Measurements from ENCODE around the gene SPANXD. TPM values are rescaled to one million over a fixed set of nuclear protein-coding genes. Genes with fewer than 3 reads are reported as not detected.

The SPANXD gene
- total RNA-seq, 4 donors from 2014 or later = not detected

DNA sequence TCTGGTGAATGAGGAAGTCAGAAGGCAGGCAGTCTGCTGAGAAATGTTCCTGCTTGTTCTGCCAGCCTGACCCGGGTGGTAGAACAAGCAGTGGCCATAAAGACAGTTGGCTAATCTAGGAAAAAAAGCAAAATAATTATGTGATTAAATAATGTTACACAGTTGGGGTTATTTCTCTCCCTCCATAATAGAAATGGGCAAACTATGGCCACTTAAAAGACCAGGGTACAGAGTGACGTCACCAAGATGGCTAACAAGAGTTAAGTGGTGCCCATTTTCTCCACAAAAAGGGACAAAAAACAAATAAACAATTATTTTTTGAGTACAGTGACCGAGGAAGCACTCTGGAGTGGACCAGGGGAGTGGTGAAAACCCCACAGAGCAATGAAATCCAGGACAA, 16.1 kb upstream of the SPANXD start:
- H3K4me3 ChIP-seq (ENCODE audit: low read depth, poor library complexity, severe bottlenecking) = no peak overlapping the region
- no peak for DNase-seq (ENCODE audit: low spot score in 2 of 2)
- 55 to 74% methylated on average over 3 of the region's 3 CpGs for WGBS, 2 donors
- no peak for TF ChIP-seq POLR2A (IDR thresholded peaks at IDR 0.05)
- TF ChIP-seq, protein P1, sequence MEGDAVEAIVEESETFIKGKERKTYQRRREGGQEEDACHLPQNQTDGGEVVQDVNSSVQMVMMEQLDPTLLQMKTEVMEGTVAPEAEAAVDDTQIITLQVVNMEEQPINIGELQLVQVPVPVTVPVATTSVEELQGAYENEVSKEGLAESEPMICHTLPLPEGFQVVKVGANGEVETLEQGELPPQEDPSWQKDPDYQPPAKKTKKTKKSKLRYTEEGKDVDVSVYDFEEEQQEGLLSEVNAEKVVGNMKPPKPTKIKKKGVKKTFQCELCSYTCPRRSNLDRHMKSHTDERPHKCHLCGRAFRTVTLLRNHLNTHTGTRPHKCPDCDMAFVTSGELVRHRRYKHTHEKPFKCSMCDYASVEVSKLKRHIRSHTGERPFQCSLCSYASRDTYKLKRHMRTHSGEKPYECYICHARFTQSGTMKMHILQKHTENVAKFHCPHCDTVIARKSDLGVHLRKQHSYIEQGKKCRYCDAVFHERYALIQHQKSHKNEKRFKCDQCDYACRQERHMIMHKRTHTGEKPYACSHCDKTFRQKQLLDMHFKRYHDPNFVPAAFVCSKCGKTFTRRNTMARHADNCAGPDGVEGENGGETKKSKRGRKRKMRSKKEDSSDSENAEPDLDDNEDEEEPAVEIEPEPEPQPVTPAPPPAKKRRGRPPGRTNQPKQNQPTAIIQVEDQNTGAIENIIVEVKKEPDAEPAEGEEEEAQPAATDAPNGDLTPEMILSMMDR (IDR thresholded peaks at IDR 0.05) = no peak
- intact Hi-C loops (cut with DNase I; ENCODE audit: low total_unique reads) = no loop called here

DNA sequence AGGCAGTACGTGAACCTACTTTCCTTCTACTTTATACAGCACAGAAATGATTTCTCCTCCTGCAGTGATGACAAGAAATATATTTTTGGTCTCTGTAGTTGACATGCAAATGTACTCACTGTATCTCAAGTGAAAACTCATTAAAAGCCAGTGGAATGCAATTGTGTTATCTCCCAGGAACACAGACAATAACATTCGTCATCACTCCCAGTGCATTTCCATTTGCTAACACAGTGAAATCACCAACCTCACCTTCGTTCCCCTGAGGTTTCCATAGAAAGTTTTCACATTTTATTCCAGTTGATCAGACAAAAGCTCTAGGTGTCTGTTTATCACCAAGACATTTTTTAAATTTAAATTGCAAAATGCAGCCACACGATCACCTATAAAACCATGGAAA, 2.5 kb upstream of the SPANXD start:
- no peak for TF ChIP-seq POLR2A (IDR thresholded peaks at IDR 0.05)
- TF ChIP-seq, protein P1 (IDR thresholded peaks at IDR 0.05) = no peak
- WGBS, 2 donors = 67 to 74% methylated on average over 4 of the region's 4 CpGs
- no peak overlapping the region for H3K4me3 ChIP-seq (ENCODE audit: low read depth, poor library complexity, severe bottlenecking)
- intact Hi-C loops (cut with DNase I; ENCODE audit: low total_unique reads) = no loop called here
- no peak for DNase-seq (ENCODE audit: low spot score in 2 of 2)

DNA sequence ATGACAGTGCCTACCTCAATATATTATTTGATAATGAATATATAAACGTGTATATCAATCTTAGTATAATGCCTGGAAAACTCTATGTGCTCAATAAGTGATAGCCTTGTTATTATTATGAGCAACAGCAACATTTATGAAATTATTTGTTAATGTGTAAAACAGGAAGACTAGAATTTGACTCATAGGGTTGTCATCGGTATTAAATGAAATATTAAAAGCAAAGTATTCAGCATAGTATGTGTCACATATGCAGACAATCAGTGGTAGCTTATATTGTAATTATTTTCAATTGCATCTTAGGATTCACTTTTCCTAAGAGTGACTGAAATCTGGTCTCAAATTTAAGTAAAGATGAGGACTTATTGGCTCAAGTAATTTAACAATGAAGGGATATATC, 24.6 kb downstream of the SPANXD start:
- intact Hi-C loops (cut with DNase I; ENCODE audit: low total_unique reads) = no loop called here
- TF ChIP-seq, protein P1 (IDR thresholded peaks at IDR 0.05) = no peak
- no peak for TF ChIP-seq POLR2A (IDR thresholded peaks at IDR 0.05)
- 61% methylated on average over 2 of the region's 2 CpGs for WGBS, 2 donors
- no peak for DNase-seq (ENCODE audit: low spot score in 2 of 2)
- H3K4me3 ChIP-seq (ENCODE audit: low read depth, poor library complexity, severe bottlenecking) = no peak overlapping the region

DNA sequence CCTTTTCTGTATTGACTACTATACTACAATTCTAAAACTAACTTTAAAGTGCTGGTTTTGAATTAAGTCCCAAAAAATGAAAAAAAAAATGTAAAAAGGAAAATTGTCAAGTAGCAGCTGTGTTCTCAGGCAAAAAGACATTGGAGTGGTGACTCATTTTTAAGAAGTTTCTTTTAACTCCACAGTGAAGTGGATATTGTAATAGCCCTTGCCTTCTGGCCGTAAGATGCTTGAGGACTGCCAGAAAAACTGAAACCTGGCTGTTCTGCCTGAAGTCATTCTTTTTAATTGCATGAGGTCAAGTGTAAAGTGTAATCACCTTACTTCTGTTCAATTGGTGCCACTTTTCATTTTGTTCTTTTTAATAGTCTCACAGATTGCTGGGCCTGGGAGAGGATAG, 28.9 kb downstream of the SPANXD start:
- intact Hi-C loops (cut with DNase I; ENCODE audit: low total_unique reads) = no loop called here
- H3K4me3 ChIP-seq (ENCODE audit: low read depth, poor library complexity, severe bottlenecking) = no peak overlapping the region
- 62 to 82% methylated on average over 1 of the region's 1 CpG for WGBS, 2 donors
- DNase-seq (ENCODE audit: low spot score in 2 of 2) = no peak
- TF ChIP-seq, protein P1 (IDR thresholded peaks at IDR 0.05) = no peak
- TF ChIP-seq POLR2A (IDR thresholded peaks at IDR 0.05) = no peak

DNA sequence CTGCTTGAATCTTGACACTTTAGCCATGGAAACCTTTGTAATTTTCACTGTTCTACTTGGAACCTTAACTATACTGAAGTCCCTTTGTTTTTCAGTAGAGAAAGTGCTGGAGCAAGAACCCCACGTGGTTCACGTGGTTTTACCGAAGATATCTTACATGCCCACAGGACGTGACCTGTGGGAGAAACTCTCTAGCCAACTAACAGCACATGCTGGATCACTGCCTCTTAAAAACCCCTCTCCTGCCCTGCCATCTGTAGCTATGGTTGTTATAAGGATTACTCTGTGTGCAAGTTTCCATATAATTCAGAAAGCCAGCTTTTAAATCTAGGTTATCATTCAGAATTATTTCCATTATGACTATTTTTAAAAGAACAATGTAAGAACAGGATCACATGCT, 30.2 kb downstream of the SPANXD start:
- no peak for DNase-seq (ENCODE audit: low spot score in 2 of 2)
- 44 to 56% methylated on average over 4 of the region's 4 CpGs for WGBS, 2 donors
- no peak for TF ChIP-seq POLR2A (IDR thresholded peaks at IDR 0.05)
- intact Hi-C loops (cut with DNase I; ENCODE audit: low total_unique reads) = no loop called here
- no peak overlapping the region for H3K4me3 ChIP-seq (ENCODE audit: low read depth, poor library complexity, severe bottlenecking)

DNA sequence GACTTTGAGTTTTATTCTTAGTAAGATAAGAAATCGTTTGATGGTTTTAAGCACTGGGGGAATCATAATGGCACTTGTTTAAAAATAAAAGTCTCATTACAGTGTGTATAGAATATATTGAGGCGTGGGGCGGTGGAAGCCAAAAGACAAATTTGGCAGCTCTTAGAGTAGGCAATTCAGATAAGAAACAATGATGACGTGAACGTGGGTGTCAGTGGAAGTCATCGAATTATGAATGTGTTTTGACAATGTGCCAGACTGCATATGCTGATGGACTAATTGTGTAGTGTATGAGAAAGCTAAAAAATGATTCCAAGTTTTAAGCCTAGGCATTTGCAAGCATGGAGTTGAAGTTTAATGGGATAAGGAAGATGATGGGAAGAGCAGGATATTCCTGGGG, 35.8 kb downstream of the SPANXD start:
- intact Hi-C loops (cut with DNase I; ENCODE audit: low total_unique reads) = no loop called here
- no peak for DNase-seq (ENCODE audit: low spot score in 2 of 2)
- 64 to 75% methylated on average over 6 of the region's 6 CpGs for WGBS, 2 donors
- TF ChIP-seq, protein P1 (IDR thresholded peaks at IDR 0.05) = no peak
- no peak for TF ChIP-seq POLR2A (IDR thresholded peaks at IDR 0.05)
- H3K4me3 ChIP-seq (ENCODE audit: low read depth, poor library complexity, severe bottlenecking) = no peak overlapping the region

All from lower leg skin (tissue), 4 donors.